ENCODE measurements around the gene ARMC7. TPM values are rescaled to one million over a fixed set of nuclear protein-coding genes. Genes with fewer than 3 reads are reported as not detected.
A peak's percentile ranks its signal among the peaks of the same experiment; 100 is the strongest.

The ARMC7 gene
- total RNA-seq, 1 donor from 2014 or later, result 13.0 TPM

DNA sequence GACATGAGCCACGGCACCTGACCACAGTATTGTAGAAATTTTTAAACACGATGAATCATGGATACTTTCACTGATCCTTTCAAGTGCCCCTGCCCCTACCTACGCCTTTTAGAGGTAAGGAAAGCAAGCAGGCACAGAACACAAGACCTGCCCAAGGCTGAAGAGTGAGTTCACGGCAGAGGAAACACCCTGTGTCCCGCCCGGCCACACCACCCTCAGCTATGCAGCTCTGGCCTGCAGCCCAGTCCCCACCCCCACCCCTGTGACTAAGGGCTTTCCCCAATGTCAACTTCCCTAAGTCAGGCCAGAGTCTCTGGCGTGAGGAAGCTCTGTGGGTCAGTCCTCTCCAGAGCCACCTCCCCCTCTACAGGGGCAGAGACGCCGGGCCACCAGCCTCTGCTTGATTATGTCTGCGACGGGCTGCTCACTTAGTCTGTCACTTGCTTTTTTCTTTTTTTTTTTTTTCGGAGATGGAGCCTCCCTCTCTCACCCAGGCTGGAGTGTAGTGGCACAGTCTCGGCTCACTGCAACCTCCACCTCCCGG lies 13.6 kb upstream of the ARMC7 start:
- DNase-seq (ENCODE audit: low spot score), result no peak
- Mint-ChIP-seq H3K9me3 (no peaks in the 10 kb centered on the region), H3K4me1 (ENCODE audit: low read depth) (peaks cover 9% of the 10 kb centered on the region), H3K36me3 (ENCODE audit: low read depth) (peaks cover 3% of the 10 kb centered on the region), H3K4me3 (no peak overlapping the region), H3K27ac (no peak overlapping the region), H3K27me3 (ENCODE audit: insufficient read depth) (peaks cover 2% of the 10 kb centered on the region)
- intact Hi-C loops (cut with micrococcal nuclease), result no loop called here

DNA sequence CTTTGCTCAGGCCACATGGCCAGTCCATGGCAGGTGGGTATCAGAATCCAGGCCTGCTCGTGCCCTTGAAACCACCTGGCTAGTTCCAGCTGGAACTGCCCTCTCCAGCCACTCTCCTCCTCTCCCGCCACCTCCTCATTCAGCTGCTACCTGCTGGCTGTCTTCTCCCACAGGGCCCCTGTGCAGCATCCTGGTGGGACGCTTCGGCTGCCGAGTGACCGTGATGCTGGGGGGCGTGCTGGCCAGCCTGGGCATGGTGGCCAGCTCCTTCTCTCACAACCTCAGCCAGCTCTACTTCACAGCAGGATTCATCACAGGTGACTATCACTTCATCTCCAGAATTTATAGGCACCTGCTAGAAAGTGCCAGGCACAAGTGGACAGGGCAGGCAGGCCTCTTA lies 11.9 kb upstream of the ARMC7 start:
- no peak for DNase-seq (ENCODE audit: low spot score)
- Mint-ChIP-seq H3K27ac (no peak overlapping the region), H3K36me3 (ENCODE audit: low read depth) (peaks cover 5% of the 10 kb centered on the region), H3K9me3 (no peaks in the 10 kb centered on the region), H3K4me3 (no peak overlapping the region), H3K4me1 (ENCODE audit: low read depth) (no peaks in the 10 kb centered on the region), H3K27me3 (ENCODE audit: insufficient read depth) (peaks cover 2% of the 10 kb centered on the region)
- intact Hi-C loops (cut with micrococcal nuclease), result no loop called here

DNA sequence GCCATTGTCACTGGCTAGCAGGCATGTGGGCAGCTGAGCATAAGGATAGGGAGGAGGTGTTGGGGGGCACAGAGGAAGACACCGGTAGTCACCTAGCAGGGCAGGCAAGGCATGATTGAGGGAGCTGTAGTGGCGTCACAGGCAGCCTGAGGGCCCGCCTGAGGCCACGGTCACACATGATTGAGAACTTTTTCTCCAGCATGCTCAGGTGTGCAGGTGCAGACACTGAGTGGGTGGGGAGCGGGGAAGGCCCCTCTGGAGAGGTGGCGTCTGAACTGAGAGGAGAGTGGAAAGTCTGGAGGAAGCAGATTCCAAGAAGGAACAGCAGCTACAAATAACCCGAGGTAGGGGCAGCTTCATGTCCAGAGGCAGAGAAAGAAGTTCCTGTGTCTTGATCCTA lies 10.9 kb upstream of the ARMC7 start:
- intact Hi-C loops (cut with micrococcal nuclease), result no loop called here
- Mint-ChIP-seq H3K9me3 (no peaks in the 10 kb centered on the region), H3K36me3 (ENCODE audit: low read depth) (peaks cover 5% of the 10 kb centered on the region), H3K4me1 (ENCODE audit: low read depth) (no peaks in the 10 kb centered on the region), H3K27me3 (ENCODE audit: insufficient read depth) (peaks cover 2% of the 10 kb centered on the region), H3K27ac (no peak overlapping the region), H3K4me3 (no peak overlapping the region)
- no peak for DNase-seq (ENCODE audit: low spot score)

DNA sequence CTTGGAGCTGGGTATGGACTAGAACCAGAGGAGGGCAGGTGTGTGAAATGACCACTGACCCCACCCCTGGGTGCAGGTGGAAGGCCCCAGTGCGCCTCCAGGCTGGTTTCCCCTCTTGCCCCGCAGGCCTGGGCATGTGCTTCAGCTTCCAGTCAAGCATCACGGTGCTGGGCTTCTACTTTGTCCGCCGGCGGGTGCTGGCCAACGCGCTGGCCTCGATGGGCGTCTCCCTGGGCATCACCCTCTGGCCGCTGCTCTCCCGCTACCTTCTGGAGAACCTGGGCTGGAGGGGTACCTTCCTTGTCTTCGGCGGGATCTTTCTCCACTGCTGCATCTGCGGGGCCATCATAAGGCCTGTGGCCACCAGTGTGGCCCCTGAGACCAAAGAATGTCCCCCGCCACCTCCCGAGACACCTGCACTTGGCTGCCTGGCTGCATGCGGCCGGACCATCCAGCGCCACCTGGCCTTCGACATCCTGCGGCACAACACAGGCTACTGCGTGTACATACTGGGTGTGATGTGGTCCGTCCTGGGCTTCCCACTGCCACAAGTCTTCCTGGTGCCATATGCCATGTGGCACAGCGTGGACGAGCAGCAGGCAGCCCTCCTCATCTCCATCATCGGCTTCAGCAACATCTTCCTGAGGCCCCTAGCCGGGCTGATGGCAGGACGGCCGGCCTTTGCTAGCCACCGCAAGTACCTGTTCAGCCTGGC lies 9.7 kb upstream of the ARMC7 start:
- Mint-ChIP-seq H3K27me3 (ENCODE audit: insufficient read depth) (peaks cover 2% of the 10 kb centered on the region), H3K4me3 (no peak overlapping the region), H3K36me3 (ENCODE audit: low read depth) (peaks cover 5% of the 10 kb centered on the region), H3K4me1 (ENCODE audit: low read depth) (no peaks in the 10 kb centered on the region), H3K9me3 (no peaks in the 10 kb centered on the region), H3K27ac (no peak overlapping the region)
- DNase-seq (ENCODE audit: low spot score), result no peak
- intact Hi-C loops (cut with micrococcal nuclease), result no loop called here

DNA sequence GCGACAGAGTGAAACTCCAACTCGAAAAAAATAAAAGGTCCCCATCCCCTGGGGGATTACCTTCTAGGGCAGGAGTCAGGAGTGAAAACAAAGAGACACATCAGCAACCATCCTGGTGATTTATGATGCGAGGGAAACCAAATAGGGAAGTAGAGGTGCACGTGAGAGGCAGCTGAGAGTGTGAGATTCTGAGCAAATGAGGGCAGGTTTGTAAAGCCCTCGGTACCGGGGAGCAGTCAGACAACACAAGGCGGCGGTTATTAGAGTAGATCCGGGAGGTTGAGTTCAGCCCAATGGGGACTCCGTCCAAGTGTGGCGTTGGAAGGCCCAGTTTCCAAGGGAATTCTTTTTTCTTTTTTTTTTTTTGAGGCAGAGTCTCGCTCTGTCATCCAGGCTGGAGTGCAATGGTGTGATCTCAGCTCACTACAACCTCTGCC lies 7.4 kb upstream of the ARMC7 start:
- Mint-ChIP-seq H3K4me1 (ENCODE audit: low read depth) (no peaks in the 10 kb centered on the region), H3K27me3 (ENCODE audit: insufficient read depth) (peaks cover 2% of the 10 kb centered on the region), H3K36me3 (ENCODE audit: low read depth) (peaks cover 5% of the 10 kb centered on the region), H3K27ac (no peak overlapping the region), H3K9me3 (no peaks in the 10 kb centered on the region), H3K4me3 (no peak overlapping the region)
- DNase-seq (ENCODE audit: low spot score), result no peak
- intact Hi-C loops (cut with micrococcal nuclease), result no loop called here

DNA sequence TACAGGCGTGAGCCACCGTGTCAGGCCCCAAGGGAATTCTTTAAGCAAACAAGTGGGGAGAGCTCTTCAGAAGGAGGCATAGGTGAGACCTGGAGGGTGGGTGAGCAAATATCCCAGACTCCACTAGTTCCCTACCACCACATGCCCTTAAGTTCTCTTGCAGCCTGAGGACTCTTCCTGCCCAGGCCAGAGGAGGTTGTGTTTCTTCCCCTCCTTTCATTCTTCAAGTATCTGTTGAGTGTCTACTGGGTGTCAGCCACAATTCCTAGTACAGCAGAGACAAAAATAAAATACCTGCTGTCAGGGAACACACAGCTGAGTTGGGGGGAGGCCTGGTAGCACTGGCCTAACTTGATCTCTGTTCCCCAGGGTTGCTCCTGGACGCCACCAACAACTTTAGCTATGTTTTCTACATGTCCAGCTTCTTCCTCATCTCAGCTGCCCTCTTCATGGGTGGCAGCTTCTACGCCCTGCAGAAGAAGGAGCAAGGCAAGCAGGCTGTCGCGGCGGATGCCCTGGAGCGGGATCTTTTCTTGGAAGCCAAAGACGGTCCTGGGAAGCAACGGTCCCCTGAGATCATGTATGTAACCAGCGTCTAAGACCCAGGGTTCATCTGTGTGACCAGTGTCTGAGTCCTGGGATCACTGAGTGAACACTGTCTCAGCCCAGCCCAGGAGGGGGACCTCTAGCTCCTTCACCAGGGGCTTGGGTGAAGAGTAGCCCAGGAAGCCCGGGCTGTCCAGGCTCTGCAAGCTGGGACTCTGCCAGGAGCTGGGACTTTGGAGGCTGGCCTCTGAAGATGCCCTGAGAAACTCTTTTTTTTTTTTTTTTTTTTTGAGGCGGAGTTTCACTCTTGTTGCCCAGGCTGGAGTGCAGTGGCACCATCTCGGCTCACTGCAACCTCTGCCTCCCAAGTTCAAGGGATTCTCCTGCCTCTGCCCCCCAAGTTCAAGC lies 5.9 kb upstream of the ARMC7 start:
- Mint-ChIP-seq H3K36me3 (ENCODE audit: low read depth) (peaks cover 1% of the 10 kb centered on the region), H3K9me3 (no peaks in the 10 kb centered on the region), H3K27me3 (ENCODE audit: insufficient read depth) (no peaks in the 10 kb centered on the region), H3K27ac (no peak overlapping the region), H3K4me1 (ENCODE audit: low read depth) (peaks cover 7% of the 10 kb centered on the region), H3K4me3 (no peak overlapping the region)
- no peak for DNase-seq (ENCODE audit: low spot score)
- intact Hi-C loops (cut with micrococcal nuclease), result no loop called here

DNA sequence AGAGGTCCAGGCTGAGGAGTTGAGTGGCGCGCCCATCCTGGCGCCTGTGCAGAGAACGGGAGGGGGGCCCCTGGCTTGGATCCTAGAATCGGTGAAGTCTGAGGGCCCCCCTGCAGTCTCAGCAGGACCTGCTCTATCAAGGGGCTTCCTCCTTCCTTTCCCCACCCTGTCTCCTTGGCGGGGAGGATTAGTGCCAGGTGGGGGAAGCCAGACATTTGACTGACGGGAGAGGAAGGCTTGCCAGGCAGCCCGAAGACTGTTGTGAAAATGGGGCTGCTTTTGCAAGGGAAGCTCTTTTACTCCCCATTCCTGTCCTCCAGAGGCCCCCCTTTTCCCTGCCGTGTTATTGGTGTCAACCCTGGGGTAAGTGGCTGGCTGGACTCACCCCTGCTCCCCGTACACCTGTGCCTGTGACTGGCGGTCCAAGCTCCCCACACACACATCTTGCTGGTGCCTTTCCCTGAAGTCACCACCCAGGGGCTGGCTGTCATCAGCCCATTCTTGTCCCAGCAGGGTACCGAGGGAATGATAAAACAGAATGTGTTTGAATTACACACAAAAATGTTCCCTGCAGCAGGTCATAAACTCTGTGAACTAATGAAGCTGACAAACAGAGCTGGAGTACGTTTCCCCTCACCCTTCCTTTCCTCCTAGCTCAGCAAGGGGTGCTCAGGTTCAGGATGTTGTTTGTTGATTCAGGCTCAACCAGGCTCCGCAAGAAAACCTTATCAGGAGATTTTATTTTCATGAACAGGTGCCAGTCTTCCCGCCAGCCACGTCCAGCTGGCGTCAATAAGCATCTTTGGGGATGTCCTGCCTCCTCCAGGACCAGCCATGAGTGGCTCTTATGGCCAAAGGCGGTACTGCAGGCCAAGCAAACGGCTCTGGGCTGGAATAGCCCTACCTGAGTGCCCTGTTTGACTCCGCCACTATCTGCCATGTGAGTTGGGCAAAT lies 4.4 kb upstream of the ARMC7 start:
- no peak for DNase-seq (ENCODE audit: low spot score)
- no peaks in the 10 kb centered on the region for H3K27me3 Mint-ChIP-seq (ENCODE audit: insufficient read depth)
- H3K36me3 Mint-ChIP-seq (ENCODE audit: low read depth), result peaks cover 1% of the 10 kb centered on the region
- H3K4me3 Mint-ChIP-seq, result no peak overlapping the region
- intact Hi-C loops (cut with micrococcal nuclease), result loop anchor here (5.0 kb wide), 2 partner anchors 38 to 143 kb away; no protein-coding TSS in a partner anchor
- peaks cover 12% of the 10 kb centered on the region for H3K4me1 Mint-ChIP-seq (ENCODE audit: low read depth)
- no peaks in the 10 kb centered on the region for H3K9me3 Mint-ChIP-seq
- no peak overlapping the region for H3K27ac Mint-ChIP-seq

DNA sequence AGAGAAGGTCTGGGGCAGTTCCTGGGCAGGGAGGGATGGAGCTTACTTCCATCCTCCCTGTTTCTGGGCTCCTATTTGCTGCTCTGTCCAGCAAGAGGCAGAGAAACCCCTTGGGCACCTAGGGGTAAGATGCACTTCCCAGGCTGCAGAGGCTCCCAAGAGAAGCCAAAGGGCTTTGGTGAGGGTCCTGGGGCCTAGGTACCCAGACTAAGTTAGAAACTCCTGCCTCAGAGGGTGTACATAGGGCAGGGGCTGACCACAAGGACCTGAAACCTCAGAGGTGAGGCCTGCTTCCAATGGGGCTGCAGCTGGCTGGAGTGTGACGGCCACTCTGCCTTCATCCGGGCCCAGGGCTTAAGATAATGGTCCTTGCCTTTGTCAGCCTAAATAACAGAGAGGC lies 1.6 kb upstream of the ARMC7 start:
- Mint-ChIP-seq H3K36me3 (ENCODE audit: low read depth) (peaks cover 7% of the 10 kb centered on the region), H3K4me3 (peak overlapping the region; percentile 90), H3K27me3 (ENCODE audit: insufficient read depth) (no peaks in the 10 kb centered on the region), H3K9me3 (no peaks in the 10 kb centered on the region), H3K27ac (no peak overlapping the region), H3K4me1 (ENCODE audit: low read depth) (peaks cover 24% of the 10 kb centered on the region)
- intact Hi-C loops (cut with micrococcal nuclease), result loop anchor here (2.0 to 5.0 kb wide), 3 partner anchors 31 to 146 kb away; no protein-coding TSS in a partner anchor
- no peak for DNase-seq (ENCODE audit: low spot score)

DNA sequence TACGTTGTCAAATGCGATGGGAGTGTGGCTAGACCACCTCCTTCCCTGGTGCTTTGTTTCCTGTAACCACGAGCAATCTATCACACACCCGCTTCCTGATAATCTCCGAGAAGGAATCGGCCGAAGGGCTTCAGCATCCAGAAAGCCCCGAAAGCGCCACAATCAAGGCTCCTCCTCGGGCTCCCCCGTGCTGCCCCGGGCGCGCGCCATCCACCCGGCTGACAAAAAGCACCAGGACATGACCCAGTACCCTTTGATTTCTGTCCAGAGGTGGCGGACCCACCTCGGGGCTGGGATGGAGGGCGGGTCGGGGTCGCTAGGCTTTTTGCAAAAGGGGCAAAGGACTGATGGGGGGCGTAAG lies 743 bp upstream of the ARMC7 start:
- Mint-ChIP-seq H3K9me3 (no peaks in the 10 kb centered on the region), H3K36me3 (ENCODE audit: low read depth) (peaks cover 8% of the 10 kb centered on the region), H3K4me1 (ENCODE audit: low read depth) (peaks cover 30% of the 10 kb centered on the region), H3K27me3 (ENCODE audit: insufficient read depth) (no peaks in the 10 kb centered on the region), H3K4me3 (peak overlapping the region; percentile 90), H3K27ac (peak overlapping the region; percentile 34)
- intact Hi-C loops (cut with micrococcal nuclease), result loop anchor here (1.0 to 5.0 kb wide), 8 partner anchors 22 to 147 kb away; partner anchors contain the start of genes ATP5PD, CDR2L, JPT1 and NUP85
- no peak for DNase-seq (ENCODE audit: low spot score)

DNA sequence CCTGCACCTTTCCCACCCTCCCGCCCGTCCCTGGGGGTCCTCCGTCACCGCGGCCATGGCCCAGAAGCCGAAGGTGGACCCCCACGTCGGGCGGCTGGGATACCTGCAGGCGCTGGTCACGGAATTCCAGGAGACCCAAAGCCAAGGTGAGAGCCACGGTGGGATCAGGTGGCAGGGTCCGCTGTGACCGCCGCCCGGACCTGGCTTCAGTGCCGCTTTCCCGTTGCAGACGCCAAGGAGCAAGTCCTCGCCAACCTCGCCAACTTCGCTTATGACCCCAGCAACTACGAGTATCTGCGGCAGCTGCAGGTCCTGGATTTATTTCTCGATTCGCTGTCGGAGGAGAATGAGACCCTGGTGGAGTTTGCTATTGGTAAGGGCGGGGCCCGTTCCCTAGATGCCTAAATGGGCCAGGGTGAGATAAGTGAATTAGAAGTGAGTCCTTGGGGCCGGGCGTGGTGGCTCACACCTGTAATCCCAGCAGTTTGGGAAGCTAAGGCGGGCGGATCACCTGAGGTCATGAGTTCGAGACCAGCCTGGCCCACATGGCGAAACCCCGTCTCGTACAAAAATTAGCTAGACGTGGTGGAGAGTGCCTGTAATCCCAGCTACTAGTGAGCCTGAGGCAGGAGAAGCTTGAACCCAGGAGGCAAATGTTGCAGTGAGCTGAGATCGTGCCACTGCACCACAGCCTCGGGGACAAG lies 617 bp downstream of the ARMC7 start:
- Mint-ChIP-seq H3K27me3 (ENCODE audit: insufficient read depth) (no peaks in the 10 kb centered on the region), H3K27ac (peak overlapping the region; percentile 79), H3K9me3 (no peaks in the 10 kb centered on the region), H3K36me3 (ENCODE audit: low read depth) (peaks cover 16% of the 10 kb centered on the region), H3K4me3 (peak overlapping the region; percentile 93), H3K4me1 (ENCODE audit: low read depth) (peaks cover 41% of the 10 kb centered on the region)
- DNase-seq (ENCODE audit: low spot score), result no peak
- intact Hi-C loops (cut with micrococcal nuclease), result loop anchor here (5.0 kb wide), 1 partner anchor 152 kb away; the partner anchor contains the start of genes GGA3 and MRPS7

DNA sequence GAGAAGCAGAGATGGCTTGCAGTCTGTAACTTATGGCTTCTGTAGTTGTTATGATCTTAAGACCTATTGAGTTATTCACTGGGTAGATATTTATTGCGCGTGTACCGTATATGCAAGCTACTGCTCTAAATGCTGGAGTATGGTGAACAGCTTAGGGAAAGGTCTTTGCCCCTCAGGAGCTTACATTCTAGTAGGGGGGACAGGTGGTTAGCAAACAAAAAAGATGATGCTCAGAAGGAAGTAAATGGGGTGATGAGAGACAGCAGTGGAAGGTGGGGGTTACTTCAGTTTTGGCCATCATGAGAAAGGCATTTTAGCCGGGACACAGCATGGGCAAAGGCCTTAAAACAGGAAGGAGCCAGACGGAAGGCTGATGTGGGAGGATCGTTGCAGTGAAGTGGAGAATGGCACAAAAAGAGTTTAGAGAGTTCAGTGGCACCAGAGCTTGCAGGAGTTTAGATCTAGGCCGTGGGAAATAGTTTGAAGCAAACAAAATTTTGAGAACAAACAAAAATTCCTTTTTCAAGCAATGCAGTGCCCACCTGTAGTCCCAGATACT lies 2.1 kb downstream of the ARMC7 start:
- DNase-seq (ENCODE audit: low spot score), result no peak
- H3K36me3 Mint-ChIP-seq (ENCODE audit: low read depth), result peaks cover 16% of the 10 kb centered on the region
- H3K9me3 Mint-ChIP-seq, result no peaks in the 10 kb centered on the region
- peaks cover 41% of the 10 kb centered on the region for H3K4me1 Mint-ChIP-seq (ENCODE audit: low read depth)
- H3K27ac Mint-ChIP-seq, result no peak overlapping the region
- no peaks in the 10 kb centered on the region for H3K27me3 Mint-ChIP-seq (ENCODE audit: insufficient read depth)
- intact Hi-C loops (cut with micrococcal nuclease), result loop anchor here (5.0 kb wide), 1 partner anchor 150 kb away; the partner anchor contains the start of genes GGA3 and MRPS7
- peak overlapping the region; percentile 45 for H3K4me3 Mint-ChIP-seq

All from activated T-helper 1 cell treated with anti-CD3 and anti-CD28 coated beads, Interleukin-12 subunit alpha, Interleukin-12 subunit beta, Interleukin-2, Interleukin-4 antibody, amounts not matched to agents 30 ng/mL and 10 ng/mL and 1 ng/mL, durations not matched to agents 14 hours and 24 hours and 36 hours (primary cell).